GM23338 (cell line): ENCODE data around the gene RPS25. TPM values are rescaled to one million over a fixed set of nuclear protein-coding genes. Genes with fewer than 3 reads are reported as not detected.

Source experiments
- ATAC-seq: fragments of 200-7000 bp; cut with Tn5 transposase; 3 replicates; pipeline ENCODE4 v1.9.1; 2020
- DNase-seq: peaks from one replicate; pipeline ENCODE4 v3.0.0-alpha.2; 2015; ENCODE audit warnings: low spot score
- H2AFZ ChIP-seq: fragments of 200-600 bp; sonication (generic); 2 replicates; pipeline ENCODE4 v1.8.0; 2016; ENCODE audit warnings: antibody characterized with exemption, mild to moderate bottlenecking, moderate library complexity
- H3F3A ChIP-seq: fragments of 200-600 bp; sonication (generic); replicated peaks from 2 replicates; pipeline ENCODE4 v1.8.0; 2017; ENCODE audit warnings: antibody characterized with exemption, mixed run types, low read depth
- H3K27ac ChIP-seq: fragments of 200-600 bp; sonication (generic); 2 replicates; pipeline ENCODE4 v1.6.1; 2016; ENCODE audit warnings: low read depth
- H3K27me3 ChIP-seq: fragments of 200-600 bp; sonication (generic); 2 replicates; pipeline ENCODE4 v1.8.0; 2016; ENCODE audit warnings: mild to moderate bottlenecking, mixed run types, moderate library complexity; ENCODE audit not compliant: insufficient read depth
- H3K36me3 ChIP-seq: fragments of 200-600 bp; sonication (generic); 2 replicates; pipeline ENCODE4 v1.8.0; 2016; ENCODE audit warnings: mild to moderate bottlenecking; ENCODE audit not compliant: insufficient read depth
- H3K4me1 ChIP-seq: fragments of 200-600 bp; sonication (generic); 2 replicates; pipeline ENCODE4 v1.8.0; 2016; ENCODE audit warnings: mild to moderate bottlenecking, moderate library complexity; ENCODE audit not compliant: insufficient read depth
- H3K4me2 ChIP-seq: fragments of 200-600 bp; sonication (generic); 2 replicates; pipeline ENCODE4 v1.7.1; 2017; ENCODE audit warnings: mixed run types
- H3K4me3 ChIP-seq: fragments of 200-600 bp; sonication (generic); 2 replicates; pipeline ENCODE4 v1.6.1; 2016; ENCODE audit warnings: mixed run types
- H3K79me2 ChIP-seq: fragments of 200-600 bp; sonication (generic); replicated peaks from 2 replicates; pipeline ENCODE4 v1.8.0; 2017; ENCODE audit warnings: mild to moderate bottlenecking; ENCODE audit not compliant: insufficient read depth
- H3K9me2 ChIP-seq: fragments of 200-600 bp; sonication (generic); 2 replicates; pipeline ENCODE4 v1.8.0; 2017; ENCODE audit not compliant: insufficient read depth
- H4K20me1 ChIP-seq: fragments of 200-600 bp; sonication (generic); replicated peaks from 2 replicates; pipeline ENCODE4 v1.8.0; 2017; ENCODE audit warnings: mild to moderate bottlenecking; ENCODE audit not compliant: insufficient read depth
- H3K27ac Mint-ChIP-seq: 2 replicates; pipeline ENCODE4 v1.8.0; 2020; ENCODE audit warnings: inconsistent platforms, mild to moderate bottlenecking, moderate library complexity, mixed read lengths
- H3K27me3 Mint-ChIP-seq: 3 replicates; pipeline ENCODE4 v1.8.0; 2022; ENCODE audit warnings: low read depth, mild to moderate bottlenecking, moderate library complexity, mixed read lengths, inconsistent platforms; ENCODE audit not compliant: insufficient read depth, poor library complexity
- H3K36me3 Mint-ChIP-seq: 3 replicates; pipeline ENCODE4 v1.8.0; 2021; ENCODE audit warnings: low read depth, mild to moderate bottlenecking, inconsistent platforms, moderate library complexity, mixed read lengths
- H3K4me1 Mint-ChIP-seq: 3 replicates; pipeline ENCODE4 v1.8.0; 2020; ENCODE audit warnings: mild to moderate bottlenecking, inconsistent platforms, mixed read lengths
- H3K4me3 Mint-ChIP-seq: 3 replicates; pipeline ENCODE4 v1.8.0; 2021; ENCODE audit warnings: moderate library complexity, mild to moderate bottlenecking, inconsistent platforms, mixed read lengths
- H3K9me3 Mint-ChIP-seq: 3 replicates; pipeline ENCODE4 v1.8.0; 2020; ENCODE audit warnings: moderate library complexity, mild to moderate bottlenecking, inconsistent platforms, mixed read lengths
- ETS1 ChIP-seq: IDR thresholded peaks from 2 replicates; pipeline ENCODE4 v1.6.1; 2016; ENCODE audit warnings: antibody characterized with exemption
- EZH2 ChIP-seq: fragments of 200-600 bp; sonication (generic); IDR thresholded peaks from one replicate; pipeline ENCODE4 v1.8.0; 2017; ENCODE audit warnings: antibody characterized with exemption, mild to moderate bottlenecking, low read depth; ENCODE audit not compliant: unreplicated experiment
- EZH2phosphoT487 ChIP-seq: fragments of 200-600 bp; sonication (generic); IDR thresholded peaks from one replicate; pipeline ENCODE4 v1.8.1; 2018; ENCODE audit warnings: antibody characterized with exemption; ENCODE audit not compliant: unreplicated experiment
- JUNB ChIP-seq: IDR thresholded peaks from one replicate; pipeline ENCODE4 v1.6.1; 2016; ENCODE audit warnings: antibody characterized with exemption; ENCODE audit not compliant: unreplicated experiment
- POLR2AphosphoS5 ChIP-seq: IDR thresholded peaks from 2 replicates; pipeline ENCODE4 v1.6.1; 2016; ENCODE audit warnings: antibody characterized with exemption, low read depth
- ZNF114 ChIP-seq: fragments of 250-450 bp; sonication (Bioruptor Pico); IDR thresholded peaks from 2 replicates; pipeline ENCODE4 v1.5.0; 2020; ENCODE audit warnings: mild to moderate bottlenecking, moderate library complexity
- ZNF331 ChIP-seq: fragments of 250-450 bp; sonication (Bioruptor Pico); IDR thresholded peaks from 2 replicates; pipeline ENCODE4 v1.5.0; 2020; ENCODE audit warnings: low read depth, mild to moderate bottlenecking, moderate library complexity
- polyA plus RNA-seq: library from polyadenylated mRNA; unstranded; fragments of >200 nt; fragmentation: Nextera tagmentation; extraction: Ambion mirVana; gene quantifications from 2 replicates; pipeline ENCODE4 v1.2.1, GENCODE V29; 2016
- total RNA-seq: library from RNA; depleted of rRNA; stranded (reverse); fragments of >200 nt; shearing (Covaris generic); gene quantifications from 2 replicates; pipeline ENCODE4 v1.2.3, GENCODE V29; 2014
- TF ChIP-seq, protein P1 (sequence below), 2 experiments: fragments of 200-600 bp in 1 of 2; sonication (generic) in 1 of 2; conservative IDR thresholded peaks; 2 replicates each; pipeline versions ENCODE4 v1.5.1 to v1.6.1; 2016 to 2017; ENCODE audit warnings: antibody characterized with exemption in 2 of 2, low read depth in 2 of 2, mild to moderate bottlenecking in 2 of 2, moderate library complexity in 1 of 2
- TF ChIP-seq, protein P2 (sequence below): fragments of 250-450 bp; sonication (Bioruptor Pico); IDR thresholded peaks from 2 replicates; pipeline ENCODE4 v1.5.0; 2020; ENCODE audit warnings: mild to moderate bottlenecking, moderate library complexity
- TF ChIP-seq, protein P3 (sequence below): IDR thresholded peaks from one replicate; pipeline ENCODE4 v1.6.1; 2018; ENCODE audit warnings: antibody characterized with exemption; ENCODE audit not compliant: unreplicated experiment

The RPS25 gene
- total and polyA plus RNA-seq, 2 experiments from 2014 or later, result 1,965 to 3,622 TPM

DNA sequence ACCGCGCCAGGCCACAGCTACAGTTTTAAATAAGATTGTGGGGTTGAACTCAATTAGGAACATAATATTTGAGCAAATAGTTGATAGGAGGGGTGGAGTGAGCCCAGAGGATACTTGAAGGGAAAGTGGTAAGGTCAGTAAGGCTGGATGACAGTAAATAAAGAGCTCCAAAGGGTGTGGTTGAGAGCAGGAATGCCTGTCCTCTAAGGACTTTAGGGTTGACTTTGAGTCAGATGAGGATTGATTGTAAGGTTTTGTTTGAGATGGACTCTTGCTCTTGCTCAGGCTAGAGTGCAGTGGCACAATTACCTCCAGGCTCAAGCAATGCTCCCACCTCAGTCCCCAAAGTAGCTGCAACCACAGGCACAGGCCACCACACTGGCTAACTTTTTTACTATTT lies 44.2 kb downstream of the RPS25 start (continued):
- TF ChIP-seq, protein P1, sequence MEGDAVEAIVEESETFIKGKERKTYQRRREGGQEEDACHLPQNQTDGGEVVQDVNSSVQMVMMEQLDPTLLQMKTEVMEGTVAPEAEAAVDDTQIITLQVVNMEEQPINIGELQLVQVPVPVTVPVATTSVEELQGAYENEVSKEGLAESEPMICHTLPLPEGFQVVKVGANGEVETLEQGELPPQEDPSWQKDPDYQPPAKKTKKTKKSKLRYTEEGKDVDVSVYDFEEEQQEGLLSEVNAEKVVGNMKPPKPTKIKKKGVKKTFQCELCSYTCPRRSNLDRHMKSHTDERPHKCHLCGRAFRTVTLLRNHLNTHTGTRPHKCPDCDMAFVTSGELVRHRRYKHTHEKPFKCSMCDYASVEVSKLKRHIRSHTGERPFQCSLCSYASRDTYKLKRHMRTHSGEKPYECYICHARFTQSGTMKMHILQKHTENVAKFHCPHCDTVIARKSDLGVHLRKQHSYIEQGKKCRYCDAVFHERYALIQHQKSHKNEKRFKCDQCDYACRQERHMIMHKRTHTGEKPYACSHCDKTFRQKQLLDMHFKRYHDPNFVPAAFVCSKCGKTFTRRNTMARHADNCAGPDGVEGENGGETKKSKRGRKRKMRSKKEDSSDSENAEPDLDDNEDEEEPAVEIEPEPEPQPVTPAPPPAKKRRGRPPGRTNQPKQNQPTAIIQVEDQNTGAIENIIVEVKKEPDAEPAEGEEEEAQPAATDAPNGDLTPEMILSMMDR (conservative IDR thresholded peaks at IDR 0.05; ENCODE audit: low read depth in 2 of 2), result no peak
- no peak for TF ChIP-seq ETS1
- TF ChIP-seq, protein P2, sequence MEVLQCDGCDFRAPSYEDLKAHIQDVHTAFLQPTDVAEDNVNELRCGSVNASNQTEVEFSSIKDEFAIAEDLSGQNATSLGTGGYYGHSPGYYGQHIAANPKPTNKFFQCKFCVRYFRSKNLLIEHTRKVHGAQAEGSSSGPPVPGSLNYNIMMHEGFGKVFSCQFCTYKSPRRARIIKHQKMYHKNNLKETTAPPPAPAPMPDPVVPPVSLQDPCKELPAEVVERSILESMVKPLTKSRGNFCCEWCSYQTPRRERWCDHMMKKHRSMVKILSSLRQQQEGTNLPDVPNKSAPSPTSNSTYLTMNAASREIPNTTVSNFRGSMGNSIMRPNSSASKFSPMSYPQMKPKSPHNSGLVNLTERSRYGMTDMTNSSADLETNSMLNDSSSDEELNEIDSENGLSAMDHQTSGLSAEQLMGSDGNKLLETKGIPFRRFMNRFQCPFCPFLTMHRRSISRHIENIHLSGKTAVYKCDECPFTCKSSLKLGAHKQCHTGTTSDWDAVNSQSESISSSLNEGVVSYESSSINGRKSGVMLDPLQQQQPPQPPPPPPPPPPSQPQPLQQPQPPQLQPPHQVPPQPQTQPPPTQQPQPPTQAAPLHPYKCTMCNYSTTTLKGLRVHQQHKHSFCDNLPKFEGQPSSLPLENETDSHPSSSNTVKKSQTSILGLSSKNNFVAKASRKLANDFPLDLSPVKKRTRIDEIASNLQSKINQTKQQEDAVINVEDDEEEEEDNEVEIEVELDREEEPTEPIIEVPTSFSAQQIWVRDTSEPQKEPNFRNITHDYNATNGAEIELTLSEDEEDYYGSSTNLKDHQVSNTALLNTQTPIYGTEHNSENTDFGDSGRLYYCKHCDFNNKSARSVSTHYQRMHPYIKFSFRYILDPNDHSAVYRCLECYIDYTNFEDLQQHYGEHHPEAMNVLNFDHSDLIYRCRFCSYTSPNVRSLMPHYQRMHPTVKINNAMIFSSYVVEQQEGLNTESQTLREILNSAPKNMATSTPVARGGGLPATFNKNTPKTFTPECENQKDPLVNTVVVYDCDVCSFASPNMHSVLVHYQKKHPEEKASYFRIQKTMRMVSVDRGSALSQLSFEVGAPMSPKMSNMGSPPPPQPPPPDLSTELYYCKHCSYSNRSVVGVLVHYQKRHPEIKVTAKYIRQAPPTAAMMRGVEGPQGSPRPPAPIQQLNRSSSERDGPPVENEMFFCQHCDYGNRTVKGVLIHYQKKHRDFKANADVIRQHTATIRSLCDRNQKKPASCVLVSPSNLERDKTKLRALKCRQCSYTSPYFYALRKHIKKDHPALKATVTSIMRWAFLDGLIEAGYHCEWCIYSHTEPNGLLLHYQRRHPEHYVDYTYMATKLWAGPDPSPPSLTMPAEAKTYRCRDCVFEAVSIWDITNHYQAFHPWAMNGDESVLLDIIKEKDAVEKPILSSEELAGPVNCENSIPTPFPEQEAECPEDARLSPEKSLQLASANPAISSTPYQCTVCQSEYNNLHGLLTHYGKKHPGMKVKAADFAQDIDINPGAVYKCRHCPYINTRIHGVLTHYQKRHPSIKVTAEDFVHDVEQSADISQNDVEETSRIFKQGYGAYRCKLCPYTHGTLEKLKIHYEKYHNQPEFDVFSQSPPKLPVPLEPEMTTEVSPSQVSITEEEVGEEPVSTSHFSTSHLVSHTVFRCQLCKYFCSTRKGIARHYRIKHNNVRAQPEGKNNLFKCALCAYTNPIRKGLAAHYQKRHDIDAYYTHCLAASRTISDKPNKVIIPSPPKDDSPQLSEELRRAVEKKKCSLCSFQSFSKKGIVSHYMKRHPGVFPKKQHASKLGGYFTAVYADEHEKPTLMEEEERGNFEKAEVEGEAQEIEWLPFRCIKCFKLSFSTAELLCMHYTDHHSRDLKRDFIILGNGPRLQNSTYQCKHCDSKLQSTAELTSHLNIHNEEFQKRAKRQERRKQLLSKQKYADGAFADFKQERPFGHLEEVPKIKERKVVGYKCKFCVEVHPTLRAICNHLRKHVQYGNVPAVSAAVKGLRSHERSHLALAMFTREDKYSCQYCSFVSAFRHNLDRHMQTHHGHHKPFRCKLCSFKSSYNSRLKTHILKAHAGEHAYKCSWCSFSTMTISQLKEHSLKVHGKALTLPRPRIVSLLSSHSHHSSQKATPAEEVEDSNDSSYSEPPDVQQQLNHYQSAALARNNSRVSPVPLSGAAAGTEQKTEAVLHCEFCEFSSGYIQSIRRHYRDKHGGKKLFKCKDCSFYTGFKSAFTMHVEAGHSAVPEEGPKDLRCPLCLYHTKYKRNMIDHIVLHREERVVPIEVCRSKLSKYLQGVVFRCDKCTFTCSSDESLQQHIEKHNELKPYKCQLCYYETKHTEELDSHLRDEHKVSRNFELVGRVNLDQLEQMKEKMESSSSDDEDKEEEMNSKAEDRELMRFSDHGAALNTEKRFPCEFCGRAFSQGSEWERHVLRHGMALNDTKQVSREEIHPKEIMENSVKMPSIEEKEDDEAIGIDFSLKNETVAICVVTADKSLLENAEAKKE, result no peak
- no peak for TF ChIP-seq POLR2AphosphoS5
- TF ChIP-seq ZNF114 (CRISPR knock-in tag), result no peak

- no peaks in the 10 kb centered on the region for H3F3A ChIP-seq
- no peaks in the 10 kb centered on the region for H3K9me3 Mint-ChIP-seq
- peak; percentile 37 for ATAC-seq
- no peaks in the 10 kb centered on the region for H4K20me1 ChIP-seq
- no peaks in the 10 kb centered on the region; the same call in 2 of the 3 replicates for H3K4me1 Mint-ChIP-seq
- no peaks in the 10 kb centered on the region for H3K79me2 ChIP-seq
- H3K36me3 Mint-ChIP-seq, result no peaks in the 10 kb centered on the region
- H3K27me3 Mint-ChIP-seq, result no peaks in the 10 kb centered on the region
- H3K4me3 Mint-ChIP-seq, result no peak within 1 kb of the TSS
- no peak within 1 kb of the TSS for H3K4me2 ChIP-seq
- no peak within 1 kb of the TSS for H3K27ac Mint-ChIP-seq
- no peaks in the 10 kb centered on the region for H3K27me3 ChIP-seq
- H3K4me3 ChIP-seq, result 0 out of 2 replicates have a peak within 1 kb of the TSS, but pooled peaks have one; percentile 13
- peak within 1 kb of the TSS; percentile 90; the same call in 1 of the 2 replicates for H2AFZ ChIP-seq
- no peak within 1 kb of the TSS for H3K27ac ChIP-seq
- DNase-seq, result peak; percentile 51
- H3K4me1 ChIP-seq, result no peaks in the 10 kb centered on the region
- no peaks in the 10 kb centered on the region for H3K9me2 ChIP-seq
- H3K36me3 ChIP-seq, result no peaks in the 10 kb centered on the region
- TF ChIP-seq, protein P1 (conservative IDR thresholded peaks at IDR 0.05; ENCODE audit: low read depth in 2 of 2), result no peak
- TF ChIP-seq EZH2phosphoT487 (no peak), JUNB (no peak), POLR2AphosphoS5 (no peak), EZH2 (no peak), ZNF331 (CRISPR knock-in tag) (no peak)
- TF ChIP-seq, protein P3, sequence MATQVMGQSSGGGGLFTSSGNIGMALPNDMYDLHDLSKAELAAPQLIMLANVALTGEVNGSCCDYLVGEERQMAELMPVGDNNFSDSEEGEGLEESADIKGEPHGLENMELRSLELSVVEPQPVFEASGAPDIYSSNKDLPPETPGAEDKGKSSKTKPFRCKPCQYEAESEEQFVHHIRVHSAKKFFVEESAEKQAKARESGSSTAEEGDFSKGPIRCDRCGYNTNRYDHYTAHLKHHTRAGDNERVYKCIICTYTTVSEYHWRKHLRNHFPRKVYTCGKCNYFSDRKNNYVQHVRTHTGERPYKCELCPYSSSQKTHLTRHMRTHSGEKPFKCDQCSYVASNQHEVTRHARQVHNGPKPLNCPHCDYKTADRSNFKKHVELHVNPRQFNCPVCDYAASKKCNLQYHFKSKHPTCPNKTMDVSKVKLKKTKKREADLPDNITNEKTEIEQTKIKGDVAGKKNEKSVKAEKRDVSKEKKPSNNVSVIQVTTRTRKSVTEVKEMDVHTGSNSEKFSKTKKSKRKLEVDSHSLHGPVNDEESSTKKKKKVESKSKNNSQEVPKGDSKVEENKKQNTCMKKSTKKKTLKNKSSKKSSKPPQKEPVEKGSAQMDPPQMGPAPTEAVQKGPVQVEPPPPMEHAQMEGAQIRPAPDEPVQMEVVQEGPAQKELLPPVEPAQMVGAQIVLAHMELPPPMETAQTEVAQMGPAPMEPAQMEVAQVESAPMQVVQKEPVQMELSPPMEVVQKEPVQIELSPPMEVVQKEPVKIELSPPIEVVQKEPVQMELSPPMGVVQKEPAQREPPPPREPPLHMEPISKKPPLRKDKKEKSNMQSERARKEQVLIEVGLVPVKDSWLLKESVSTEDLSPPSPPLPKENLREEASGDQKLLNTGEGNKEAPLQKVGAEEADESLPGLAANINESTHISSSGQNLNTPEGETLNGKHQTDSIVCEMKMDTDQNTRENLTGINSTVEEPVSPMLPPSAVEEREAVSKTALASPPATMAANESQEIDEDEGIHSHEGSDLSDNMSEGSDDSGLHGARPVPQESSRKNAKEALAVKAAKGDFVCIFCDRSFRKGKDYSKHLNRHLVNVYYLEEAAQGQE, result no peak
Observed at GRCh38 chr11:118971646-118972045, 46.5 kb downstream of the RPS25 start, which contains the start of gene FOXR1. Gene FOXR1 (plus strand): TSS chr11:118971761. CDS start chr11:118971932, 171 bp downstream.
